GM19324 (cell line): ENCODE data around the gene POLR1A.
A peak's percentile ranks its signal among the peaks of the same experiment; 100 is the strongest.
"Not testable (repeated sequence)": the region's sequence is repeated elsewhere in the genome, so short reads cannot be mapped to it uniquely, and the experiment has no call there.

Experiments used
- ATAC-seq: cut with Tn5 transposase; IDR thresholded peaks from one replicate; pipeline ENCODE4 v1.9.1; 2021; ENCODE audit warnings: mild to moderate bottlenecking, moderate library complexity; ENCODE audit not compliant: unreplicated experiment, low FRiP score

Gene POLR1A

GRCh38 chr2:86001326-86001725 is 104.4 kb downstream of the POLR1A start:
- ATAC-seq = no peak

GRCh38 chr2:86000938-86001312 is 104.8 kb downstream of the POLR1A start:
- ATAC-seq = no peak

GRCh38 chr2:86000131-86000937 is 105.4 kb downstream of the POLR1A start:
- ATAC-seq = no peak

GRCh38 chr2:85999061-85999831 is 106.4 kb downstream of the POLR1A start:
- peak; percentile 77 for ATAC-seq

GRCh38 chr2:85998071-85998991 is 107.4 kb downstream of the POLR1A start:
- ATAC-seq = no peak

- ATAC-seq = no peak
Observed at GRCh38 chr2:85997017-85997970, 108.4 kb downstream of the POLR1A start.

- no peak for ATAC-seq
Observed at GRCh38 chr2:85996591-85996990, 109.1 kb downstream of the POLR1A start.

- no peak for ATAC-seq
Observed at GRCh38 chr2:85995648-85996529, 109.8 kb downstream of the POLR1A start.

- ATAC-seq = no peak
Observed at GRCh38 chr2:85994897-85995647, 110.6 kb downstream of the POLR1A start.

- no peak for ATAC-seq
Observed at GRCh38 chr2:85994421-85994777, 111.3 kb downstream of the POLR1A start.

- ATAC-seq = no peak
Observed at GRCh38 chr2:85992611-85993010, 113.1 kb downstream of the POLR1A start.

- ATAC-seq = not testable (repeated sequence)
Observed at GRCh38 chr2:85992053-85992452, 113.6 kb downstream of the POLR1A start.

GRCh38 chr2:85990084-85990483 is 115.6 kb downstream of the POLR1A start:
- ATAC-seq = no peak

GRCh38 chr2:85989288-85989865 is 116.3 kb downstream of the POLR1A start:
- no peak for ATAC-seq

GRCh38 chr2:85988914-85989270 is 116.8 kb downstream of the POLR1A start:
- no peak for ATAC-seq

- no peak for ATAC-seq
Observed at GRCh38 chr2:85988175-85988913, 117.3 kb downstream of the POLR1A start.
